CD4-positive, alpha-beta T cell treated with Interleukin-17A for 1 hour (primary cell): ENCODE data around the gene CDK5RAP3.
"Not testable (repeated sequence)": the region's sequence is repeated elsewhere in the genome, so short reads cannot be mapped to it uniquely, and the experiment has no call there.

Source experiments
- DNase-seq: peaks from one replicate; pipeline ENCODE4 v3.0.0-alpha.2; 2020

Gene CDK5RAP3

GRCh38 chr17:47970725-47971499 lies at the start of gene CDK5RAP3:
Gene CDK5RAP3, plus strand, starts transcription at chr17:47971113. Its CDS starts 34 bp downstream, at chr17:47971147.
- DNase-seq: peak; percentile 99

- no peak for DNase-seq
Observed at GRCh38 chr17:47924785-47925677, 45.9 kb upstream of the CDK5RAP3 start.

- DNase-seq: no peak
Observed at GRCh38 chr17:47925678-47925988, 45.3 kb upstream of the CDK5RAP3 start.

- no peak for DNase-seq
Observed at GRCh38 chr17:47927821-47928400, 43.0 kb upstream of the CDK5RAP3 start.

- DNase-seq: no peak
Observed at GRCh38 chr17:47928415-47928814, 42.5 kb upstream of the CDK5RAP3 start.

- DNase-seq: no peak
Observed at GRCh38 chr17:47929218-47930000, 41.5 kb upstream of the CDK5RAP3 start.

GRCh38 chr17:47931848-47932247 lies 39.1 kb upstream of the CDK5RAP3 start:
- DNase-seq: no peak

GRCh38 chr17:47934856-47935255 lies 36.1 kb upstream of the CDK5RAP3 start:
- DNase-seq: no peak

GRCh38 chr17:47935468-47935867 lies 35.4 kb upstream of the CDK5RAP3 start:
- not testable (repeated sequence) for DNase-seq

GRCh38 chr17:47935961-47936360 lies 35.0 kb upstream of the CDK5RAP3 start:
- DNase-seq: no peak

- no peak for DNase-seq
Observed at GRCh38 chr17:47937941-47938340, 33.0 kb upstream of the CDK5RAP3 start.

GRCh38 chr17:47941246-47942095 lies 29.4 kb upstream of the CDK5RAP3 start, which contains the start of gene PNPO:
Gene PNPO, plus strand, starts transcription at chr17:47941571. Its CDS starts 105 bp downstream, at chr17:47941676.
- peak; percentile 97 for DNase-seq

GRCh38 chr17:47942096-47942510 lies 28.8 kb upstream of the CDK5RAP3 start:
- no peak for DNase-seq

GRCh38 chr17:47942568-47942967 lies 28.3 kb upstream of the CDK5RAP3 start:
- DNase-seq: no peak

- peak; percentile 40 for DNase-seq
Observed at GRCh38 chr17:47945080-47945479, 25.8 kb upstream of the CDK5RAP3 start.

- no peak for DNase-seq
Observed at GRCh38 chr17:47945529-47946508, 25.1 kb upstream of the CDK5RAP3 start.

GRCh38 chr17:47946516-47946915 lies 24.4 kb upstream of the CDK5RAP3 start:
- no peak for DNase-seq

- peak; percentile 80 for DNase-seq
Observed at GRCh38 chr17:47946929-47947397, 23.9 kb upstream of the CDK5RAP3 start.

- no peak for DNase-seq
Observed at GRCh38 chr17:47948706-47949196, 22.2 kb upstream of the CDK5RAP3 start.

- DNase-seq: peak; percentile 80
Observed at GRCh38 chr17:47949197-47949759, 21.6 kb upstream of the CDK5RAP3 start.
